ENCODE data around the gene NDUFAF8.
A peak's percentile ranks its signal among the peaks of the same experiment; 100 is the strongest.

The NDUFAF8 gene

DNA sequence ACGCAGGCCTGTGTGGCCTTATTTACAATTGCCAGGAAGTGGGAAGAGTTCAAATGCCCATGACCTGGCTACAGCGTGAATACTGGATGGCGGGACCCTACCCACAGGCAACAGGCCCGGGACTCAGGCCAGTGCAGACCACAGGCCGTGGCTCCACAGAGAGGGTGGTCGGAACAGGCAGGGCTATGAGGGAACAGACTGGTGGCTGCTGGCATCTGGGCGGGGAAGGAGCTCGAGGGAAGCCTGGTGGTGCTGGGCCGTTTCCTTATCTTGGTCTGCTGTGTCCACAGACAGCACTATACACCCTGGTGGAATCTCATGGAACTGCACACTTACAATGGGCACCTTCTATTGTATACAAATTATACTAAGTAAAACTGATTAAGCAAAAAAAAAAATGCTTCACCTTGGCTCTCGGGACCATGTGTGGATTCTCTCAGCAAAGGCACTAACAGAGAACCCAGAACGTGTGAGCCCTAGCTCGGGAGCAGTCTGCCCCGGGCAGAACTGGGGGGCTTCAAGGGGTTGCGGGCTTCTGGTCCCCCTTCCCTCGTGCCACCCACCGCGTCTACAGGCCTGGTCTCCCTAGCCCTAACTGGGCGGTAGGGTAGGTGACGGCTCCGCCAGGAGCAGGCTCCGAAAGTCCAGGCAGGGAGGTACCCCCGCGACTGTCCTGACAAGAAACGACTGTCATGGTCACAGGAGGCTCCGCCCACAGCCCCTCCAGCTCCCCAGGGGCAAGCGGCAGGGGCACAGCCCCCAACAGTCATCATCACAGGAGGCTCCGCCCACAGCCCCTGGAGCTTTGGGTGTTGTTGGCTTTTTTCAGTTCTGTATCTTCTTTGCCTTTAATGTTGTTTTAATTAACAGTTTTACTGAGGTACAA is 38.2 kb upstream of the NDUFAF8 start:
- peak; percentile 35 for DNase-seq (ENCODE audit: low read depth)

DNA sequence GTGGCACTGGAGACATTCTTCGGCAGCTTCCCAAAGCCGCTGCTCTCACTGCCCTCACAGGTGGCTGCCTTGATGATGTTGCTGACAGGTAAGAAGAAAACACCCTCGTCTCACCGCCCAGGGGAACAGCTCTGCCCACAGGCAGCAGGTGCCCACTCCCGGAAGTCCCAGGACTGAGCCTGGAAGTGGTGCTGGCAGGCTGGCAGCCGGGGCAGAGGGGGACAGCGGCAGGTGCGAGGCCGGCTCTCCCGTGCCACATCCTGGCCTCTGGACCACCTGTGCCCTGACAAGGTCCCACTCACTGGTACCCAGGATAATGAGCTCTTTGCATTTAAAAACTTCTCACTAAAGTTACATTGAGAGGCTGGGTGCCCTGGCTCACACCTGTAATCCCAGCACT is 36.8 kb upstream of the NDUFAF8 start:
- DNase-seq (ENCODE audit: low read depth) = no peak

DNA sequence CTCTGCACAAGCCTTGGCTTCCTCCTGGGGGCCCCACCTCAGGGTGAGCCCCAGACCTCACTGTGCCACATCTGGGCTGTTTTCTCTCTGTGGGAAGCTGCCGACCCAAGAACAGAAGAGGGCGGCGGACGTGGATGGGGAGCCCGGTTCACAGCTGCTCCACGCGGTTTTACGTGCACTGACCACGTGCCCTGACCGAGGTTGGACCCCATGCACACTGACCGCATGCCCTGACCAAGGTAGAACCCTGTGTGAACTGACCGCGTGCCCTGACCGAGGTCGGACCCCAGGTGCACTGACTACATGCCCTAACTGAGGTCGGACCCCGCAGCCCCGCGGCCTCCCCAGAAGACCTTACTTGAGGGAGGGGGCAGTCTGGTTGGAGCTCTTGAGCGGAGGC is 36.0 kb upstream of the NDUFAF8 start:
- DNase-seq (ENCODE audit: low read depth) = no peak

DNA sequence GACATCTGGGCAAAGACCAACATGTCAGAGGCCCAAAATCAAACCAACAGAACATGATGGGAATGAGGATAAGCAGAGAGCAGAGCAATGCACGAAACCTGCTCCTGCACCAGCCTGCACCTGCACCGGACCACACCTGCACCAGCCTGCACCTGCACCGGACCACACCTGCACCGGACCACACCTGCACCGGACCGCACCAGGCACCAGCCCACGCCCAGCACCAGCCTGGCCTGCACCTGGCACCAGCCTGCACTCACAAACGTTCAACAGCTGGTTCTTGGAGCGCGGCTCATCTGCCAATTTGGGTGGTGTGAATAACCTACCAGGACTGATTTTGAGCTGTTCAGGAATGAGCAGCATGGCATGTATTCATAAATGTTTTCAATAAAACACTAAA is 34.5 kb upstream of the NDUFAF8 start:
- no peak for DNase-seq (ENCODE audit: low read depth)

DNA sequence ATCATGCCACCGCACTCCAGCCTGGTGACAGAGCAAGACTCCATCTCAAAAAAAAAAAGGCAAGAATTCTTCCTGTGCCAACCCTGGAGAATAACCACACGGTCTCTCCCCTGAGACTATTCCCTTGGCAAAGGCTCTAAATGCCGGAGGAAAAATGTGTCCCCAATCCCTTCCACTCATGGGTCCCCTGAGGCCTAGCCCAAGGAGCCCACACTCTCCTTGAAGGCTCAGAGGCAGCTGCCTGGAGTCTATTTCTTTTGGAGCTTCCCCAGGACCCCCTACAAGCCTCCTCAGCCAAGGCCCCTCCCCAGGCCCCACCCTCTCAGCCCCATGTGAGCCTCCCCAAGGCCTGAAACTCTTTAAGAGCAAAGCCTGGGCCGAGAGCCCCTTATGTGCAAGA is 33.0 kb upstream of the NDUFAF8 start:
- no peak for DNase-seq (ENCODE audit: low read depth)

- DNase-seq (ENCODE audit: low read depth) = no peak
Measured at GRCh38 chr17:81206657-81207056, 32.5 kb upstream of the NDUFAF8 start.

DNA sequence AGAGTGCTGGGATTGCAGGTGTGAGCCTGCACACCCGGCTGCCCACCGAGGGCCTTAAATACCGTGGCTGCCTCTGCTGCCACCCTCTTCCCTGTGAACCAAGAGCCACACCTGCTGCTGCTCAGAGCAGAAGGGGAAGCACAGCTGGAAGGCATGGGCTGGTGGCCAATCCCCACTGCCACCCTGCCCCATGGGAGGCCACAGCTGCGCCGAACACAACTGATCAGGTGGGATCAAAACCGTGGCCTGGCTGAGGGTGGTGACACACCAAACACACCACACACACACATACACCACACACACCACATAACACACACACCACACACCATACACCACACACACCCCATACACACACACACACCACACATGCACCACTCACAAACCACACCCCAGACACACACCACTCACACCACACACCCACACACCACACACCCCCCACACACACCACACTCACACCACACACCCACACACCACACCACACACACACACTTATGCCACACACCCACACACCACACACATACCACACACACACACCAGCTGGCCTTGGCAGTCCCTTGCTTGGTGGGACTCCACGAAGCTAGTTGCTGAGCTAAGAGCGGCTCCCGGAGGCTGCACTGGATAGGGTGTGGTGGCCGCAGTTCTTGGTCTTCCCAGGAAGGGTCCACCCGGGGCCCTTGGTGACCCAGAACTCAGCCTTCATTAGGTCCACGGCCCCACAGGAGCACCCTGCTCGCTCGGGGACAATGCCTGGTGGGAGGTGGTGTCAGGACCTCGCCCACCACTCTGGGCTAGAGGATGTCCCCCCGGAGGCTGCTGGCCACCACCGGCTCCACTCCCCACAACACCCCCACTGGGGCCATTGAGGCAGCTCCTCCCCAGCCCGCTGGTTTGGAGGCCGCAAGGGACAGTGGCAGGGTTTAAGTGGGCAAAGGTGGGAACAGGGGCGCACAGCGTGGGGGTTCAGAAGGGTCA is 31.2 kb upstream of the NDUFAF8 start:
- no peak for DNase-seq (ENCODE audit: low read depth)

- DNase-seq (ENCODE audit: low read depth) = no peak
Measured at GRCh38 chr17:81208651-81209050, 30.5 kb upstream of the NDUFAF8 start.

GRCh38 chr17:81209141-81209540 is 30.0 kb upstream of the NDUFAF8 start:
- DNase-seq (ENCODE audit: low read depth) = no peak

DNA sequence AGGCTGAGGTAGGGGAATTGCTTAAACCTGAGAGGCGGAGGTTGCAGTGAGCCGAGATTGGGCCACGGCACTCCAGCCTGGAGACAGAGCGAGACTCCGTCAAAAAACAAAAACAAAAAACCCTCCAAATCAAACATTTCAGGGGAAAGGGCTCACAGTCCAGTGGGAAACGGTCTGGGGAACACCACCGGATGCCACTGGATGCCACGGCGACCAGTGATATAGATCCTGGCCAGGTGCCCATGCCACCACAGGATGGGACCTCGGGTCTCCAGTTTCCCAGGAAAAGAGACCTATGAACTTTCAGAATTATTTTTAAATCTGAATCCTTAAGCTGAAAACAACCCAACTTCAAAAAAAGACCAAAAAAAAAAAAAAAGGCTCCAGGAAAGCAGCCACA is 28.7 kb upstream of the NDUFAF8 start:
- no peak for DNase-seq (ENCODE audit: low read depth)

DNA sequence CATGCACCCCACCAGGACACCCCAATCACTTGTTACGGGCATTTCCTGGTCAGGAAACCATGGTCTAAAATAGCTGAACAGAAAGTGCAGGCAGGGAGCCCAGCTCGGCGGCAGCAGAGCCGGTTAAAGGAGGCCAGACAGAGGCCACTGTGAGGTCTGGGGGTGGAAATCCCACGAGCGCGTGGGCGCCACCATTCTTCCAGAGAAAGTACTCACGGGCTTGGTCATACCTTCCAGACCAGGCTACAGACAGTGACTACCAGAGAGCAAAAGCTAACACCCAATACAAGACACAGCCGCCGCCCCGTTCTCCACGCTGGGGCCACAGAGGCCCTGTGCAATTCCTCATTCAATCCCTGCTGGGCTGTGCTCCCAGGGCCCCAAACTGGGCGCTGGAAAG is 28.2 kb upstream of the NDUFAF8 start:
- DNase-seq (ENCODE audit: low read depth) = no peak

GRCh38 chr17:81212365-81212764 is 26.8 kb upstream of the NDUFAF8 start:
- no peak for DNase-seq (ENCODE audit: low read depth)

DNA sequence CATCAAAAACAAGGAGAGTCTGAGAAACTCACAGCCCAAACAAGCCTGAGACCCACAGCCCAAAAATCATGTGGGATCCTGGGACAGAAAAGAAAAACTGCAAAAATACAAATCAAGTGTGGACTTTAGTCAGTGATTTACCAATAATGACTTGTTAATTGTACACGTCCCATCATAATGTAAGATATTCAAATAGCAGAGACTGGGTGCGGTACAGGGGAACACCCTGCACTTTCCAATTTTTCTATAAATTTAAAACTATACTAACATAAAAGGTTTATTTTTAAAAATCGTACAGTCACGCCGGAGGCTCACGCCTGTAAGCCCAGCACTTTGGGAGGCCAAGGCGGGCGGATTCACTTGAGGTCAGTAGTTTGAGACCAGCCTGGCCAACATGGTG is 25.1 kb upstream of the NDUFAF8 start:
- no peak for DNase-seq (ENCODE audit: low read depth)

- no peak for DNase-seq (ENCODE audit: low read depth)
Measured at GRCh38 chr17:81217491-81217890, 21.6 kb upstream of the NDUFAF8 start.

DNA sequence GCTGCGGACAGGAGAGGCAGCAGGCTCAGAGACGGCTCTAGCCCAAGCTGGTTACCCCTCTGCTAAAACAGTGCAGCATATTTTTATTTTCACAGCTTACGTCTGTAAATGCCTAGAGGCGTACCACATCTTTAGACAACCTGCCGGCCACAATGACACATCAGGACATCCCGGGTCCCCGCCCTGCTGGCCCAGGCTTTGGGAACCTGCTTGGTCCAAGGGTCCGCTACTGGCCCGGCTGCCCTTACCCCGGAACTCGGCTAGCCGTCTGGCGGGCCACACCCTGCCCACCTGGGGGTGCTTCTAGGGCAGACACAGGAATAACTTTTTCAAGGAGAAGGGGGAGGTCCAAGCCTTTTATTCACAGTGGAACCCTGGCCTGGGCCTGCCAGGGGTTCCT is 20.7 kb upstream of the NDUFAF8 start:
- no peak for DNase-seq (ENCODE audit: low read depth)

- no peak for DNase-seq (ENCODE audit: low read depth)
Measured at GRCh38 chr17:81218991-81219390, 20.1 kb upstream of the NDUFAF8 start.

GRCh38 chr17:81219476-81220180 is 19.5 kb upstream of the NDUFAF8 start:
- DNase-seq (ENCODE audit: low read depth) = no peak

DNA sequence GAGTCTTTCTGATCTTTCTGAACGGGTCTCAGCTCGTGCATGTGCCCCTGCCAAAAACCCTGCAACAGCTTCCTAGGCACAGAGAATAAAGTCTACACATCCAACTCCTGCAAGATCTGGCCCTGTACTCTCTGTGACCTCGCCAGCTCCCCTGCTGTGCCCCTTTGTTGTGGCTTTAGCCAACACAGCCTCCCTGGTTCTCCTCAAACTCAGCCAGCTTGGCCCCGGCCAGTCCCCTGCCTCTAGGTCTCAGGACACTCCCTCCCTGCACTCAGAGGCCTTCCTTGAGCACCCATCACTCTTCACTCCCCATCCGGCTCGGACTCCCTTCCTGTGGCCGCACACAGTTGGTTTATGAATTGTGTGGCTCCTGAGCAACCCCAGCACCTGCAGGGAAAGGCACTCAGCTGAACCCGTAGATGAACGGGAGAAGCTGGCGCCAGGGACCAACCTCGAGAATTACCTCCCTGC is 17.7 kb upstream of the NDUFAF8 start:
- no peak for DNase-seq (ENCODE audit: low read depth)

GRCh38 chr17:81221842-81222619 is 17.1 kb upstream of the NDUFAF8 start:
- no peak for DNase-seq (ENCODE audit: low read depth)

- no peak for DNase-seq (ENCODE audit: low read depth)
Measured at GRCh38 chr17:81222620-81222905, 16.6 kb upstream of the NDUFAF8 start.

GRCh38 chr17:81222906-81223761 is 16.0 kb upstream of the NDUFAF8 start, which contains the start of gene CEP131:
Gene CEP131 (minus strand): TSS chr17:81222965. CDS start chr17:81220056, 2,909 bp downstream.
- peak; percentile 96 for DNase-seq (ENCODE audit: low read depth)
